Stimulated activated CD4-positive, alpha-beta T cell treated with anti-CD3 and anti-CD28 coated beads, TNF-alpha, amount 100 ng/mL, for 24 hours (primary cell): ENCODE measurements around the gene EFHC1.
"Not testable (repeated sequence)": the region's sequence is repeated elsewhere in the genome, so short reads cannot be mapped to it uniquely, and the experiment has no call there.

ENCODE experiments used
- DNase-seq, 3 experiments: peaks; one replicate each; pipeline ENCODE4 v3.0.0-alpha.2; 2020; ENCODE audit warnings: low read depth in 3 of 3

EFHC1 gene

DNA sequence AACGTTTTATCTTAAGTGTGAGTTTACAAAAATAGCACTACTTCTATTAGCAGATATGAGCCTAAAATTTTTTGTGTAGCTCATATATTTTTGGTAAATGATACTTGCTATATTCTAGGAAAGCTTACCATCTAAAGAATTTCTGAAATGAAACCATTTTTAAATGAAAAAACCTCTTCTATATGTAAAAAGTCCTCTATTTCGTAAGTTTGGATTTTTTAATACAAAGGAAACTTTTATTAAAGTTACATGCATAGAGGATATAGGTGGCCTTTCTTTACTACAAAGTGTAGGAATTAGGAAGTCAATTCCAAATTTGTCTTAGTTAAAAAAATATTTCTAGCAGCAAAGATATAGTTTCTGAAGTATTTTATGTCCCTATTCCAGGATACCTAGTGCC is 18.8 kb downstream of the EFHC1 start:
- no peak for DNase-seq

DNA sequence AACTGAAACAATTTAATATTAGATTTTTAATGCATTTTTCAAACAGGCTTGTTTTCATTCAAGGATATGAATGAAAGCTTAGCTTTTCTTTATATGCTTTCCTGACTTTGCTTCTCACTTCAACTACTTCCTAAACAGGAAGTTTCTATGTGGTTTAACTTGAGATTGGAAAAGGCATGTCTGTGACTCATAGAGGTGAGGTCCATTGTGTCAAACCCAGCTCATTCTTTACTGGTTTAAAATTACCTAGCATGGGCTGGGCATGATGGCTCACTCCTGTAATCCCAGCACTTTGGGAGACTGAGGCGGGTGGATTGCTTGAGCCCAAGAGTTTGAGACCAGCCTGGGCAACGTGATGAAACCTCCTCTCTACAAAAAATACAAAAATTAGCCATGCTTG is 34.4 kb downstream of the EFHC1 start:
- DNase-seq: no peak

DNA sequence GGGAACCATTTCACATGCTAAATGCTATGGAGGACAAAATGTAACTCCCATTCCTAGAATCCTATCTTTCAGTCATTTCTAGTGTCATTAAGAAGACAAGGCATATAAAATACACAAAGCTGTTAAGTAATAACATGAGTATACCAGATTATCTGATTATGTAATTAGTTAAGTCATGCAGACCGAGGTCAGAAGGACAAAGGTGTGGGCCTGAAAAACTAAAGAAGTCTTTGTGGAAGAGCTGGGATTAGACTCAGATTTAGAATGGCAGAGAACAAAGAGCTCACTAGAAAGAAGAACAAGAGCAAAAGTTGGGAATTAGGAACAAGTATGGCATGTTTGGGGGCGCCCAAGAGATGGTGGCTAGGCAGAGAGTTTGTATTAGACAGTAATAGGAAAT is 37.0 kb downstream of the EFHC1 start:
- no peak for DNase-seq

DNA sequence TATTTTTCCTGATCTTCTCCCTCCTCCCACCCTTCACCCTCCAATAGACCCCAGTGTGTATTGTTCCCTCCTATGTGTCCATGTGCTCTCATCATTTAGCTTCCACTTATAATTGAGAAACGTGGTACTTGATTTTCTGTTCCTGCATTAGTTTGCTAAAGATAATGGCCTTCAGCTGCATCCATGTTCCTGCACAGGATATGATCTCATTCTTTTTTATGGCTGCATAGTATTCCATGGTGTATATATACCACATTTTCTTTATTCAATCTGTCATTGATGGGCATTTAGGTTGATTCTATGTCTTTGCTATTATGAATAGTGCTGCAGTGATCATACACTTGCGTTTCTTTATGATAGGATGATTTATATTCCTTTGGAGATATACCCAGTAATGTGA is 41.1 kb downstream of the EFHC1 start:
- not testable (repeated sequence) for DNase-seq

DNA sequence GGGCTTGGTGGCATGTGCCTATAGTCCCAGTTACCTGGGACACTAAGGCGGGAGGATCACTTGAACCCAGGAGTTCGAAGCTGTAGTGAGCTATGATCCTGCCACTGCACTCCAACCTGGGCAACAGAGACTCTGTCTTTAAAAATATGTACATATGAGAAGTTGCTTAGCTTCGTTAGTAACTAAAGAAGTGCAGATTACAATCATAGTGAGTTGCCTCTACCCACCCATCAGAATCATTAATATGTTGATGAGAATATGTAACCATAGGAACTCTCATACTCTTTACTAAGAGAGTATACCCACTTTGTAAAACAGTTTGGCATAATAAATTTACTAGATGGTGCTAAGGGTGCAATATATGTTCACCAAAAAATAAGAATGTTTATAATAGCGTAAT is 54.0 kb downstream of the EFHC1 start:
- no peak for DNase-seq

DNA sequence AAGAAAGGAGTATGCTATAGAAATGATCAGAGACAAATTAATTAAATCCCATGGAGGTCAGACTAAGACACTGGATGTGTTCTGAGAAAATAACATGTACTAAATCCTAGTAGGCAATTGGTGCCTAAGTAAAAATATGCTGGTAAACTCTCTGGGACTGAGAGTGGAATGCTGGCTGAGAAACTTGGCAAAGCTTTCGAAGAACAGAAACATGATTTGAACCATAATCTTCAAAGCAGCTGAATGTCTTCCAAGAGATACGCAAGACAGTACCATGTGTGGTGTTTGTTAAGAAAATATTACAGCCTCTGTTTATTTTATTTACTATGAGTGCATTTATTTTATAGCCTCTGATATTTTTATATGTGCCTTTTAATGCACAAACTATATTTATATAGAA is 55.2 kb downstream of the EFHC1 start:
- no peak for DNase-seq

DNA sequence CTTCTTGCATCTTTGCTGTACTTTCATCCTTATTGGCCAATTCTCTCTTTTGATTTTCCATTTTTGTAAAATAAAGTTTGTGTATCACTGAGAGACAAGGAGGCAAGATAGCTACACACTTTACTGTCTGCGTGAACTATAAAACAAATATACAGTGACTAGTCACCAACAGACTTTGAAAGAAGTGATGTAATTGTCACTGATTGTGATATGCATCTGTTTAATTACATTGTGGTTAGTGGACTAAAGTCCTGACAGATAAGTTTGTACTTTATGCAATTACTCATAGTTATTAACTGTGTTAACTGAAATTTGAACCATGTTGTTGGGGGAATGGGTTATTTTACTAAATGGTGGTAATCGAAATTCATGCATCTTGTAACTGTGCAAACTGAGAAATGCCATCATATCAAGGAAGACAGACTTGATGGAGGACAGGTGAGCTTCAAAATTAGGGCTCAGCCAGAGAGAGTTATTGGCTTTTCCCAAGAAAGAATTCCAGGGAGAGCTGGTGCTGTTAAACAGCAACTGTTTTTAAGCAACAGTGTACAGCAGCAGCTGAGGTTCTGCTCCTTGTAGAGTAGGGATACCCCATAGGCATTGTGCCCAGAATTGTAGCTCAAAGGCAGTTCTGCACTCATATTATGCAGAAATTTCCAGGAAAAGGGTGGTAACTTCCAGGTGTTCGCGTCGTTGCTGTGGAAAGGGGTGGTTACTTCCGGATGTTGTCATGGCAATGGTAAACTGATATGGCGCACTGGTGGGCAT is 62.9 kb downstream of the EFHC1 start:
- no peak for DNase-seq

DNA sequence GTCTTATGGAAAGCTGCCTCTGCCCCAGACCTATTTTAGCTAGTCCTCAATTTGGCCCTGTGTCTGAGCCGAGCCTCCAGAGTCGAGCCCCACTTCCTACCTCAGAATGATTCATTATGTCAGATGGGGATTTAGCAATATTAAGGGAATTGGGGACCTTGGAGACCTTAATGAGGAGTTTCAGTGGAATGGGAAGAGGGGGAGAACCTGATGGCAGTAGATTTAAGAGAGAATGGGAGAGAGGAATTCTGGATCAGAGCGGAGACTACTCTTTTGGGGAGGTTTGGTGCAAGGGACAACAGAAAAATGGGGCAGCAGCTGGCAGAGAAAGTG is 63.5 kb downstream of the EFHC1 start:
- no peak for DNase-seq

DNA sequence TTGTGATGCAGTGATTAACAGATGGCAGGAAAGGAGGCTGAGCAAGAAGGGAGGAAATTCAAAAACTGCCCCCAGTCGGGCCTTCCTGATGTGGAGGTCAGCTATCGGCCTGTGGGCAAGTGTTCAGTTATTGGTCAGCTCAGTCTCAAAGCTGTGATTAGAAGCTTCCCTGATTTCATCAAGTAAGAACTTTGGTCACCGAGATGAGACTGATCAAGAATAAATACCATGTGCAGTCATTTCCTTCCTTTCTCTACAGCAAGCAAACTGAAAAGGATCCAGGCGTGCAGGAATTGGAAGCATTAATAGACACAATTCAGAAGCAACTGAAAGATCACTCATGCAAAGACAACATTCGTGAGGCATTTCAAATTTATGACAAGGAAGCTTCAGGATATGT is 69.7 kb downstream of the EFHC1 start:
- DNase-seq: no peak

DNA sequence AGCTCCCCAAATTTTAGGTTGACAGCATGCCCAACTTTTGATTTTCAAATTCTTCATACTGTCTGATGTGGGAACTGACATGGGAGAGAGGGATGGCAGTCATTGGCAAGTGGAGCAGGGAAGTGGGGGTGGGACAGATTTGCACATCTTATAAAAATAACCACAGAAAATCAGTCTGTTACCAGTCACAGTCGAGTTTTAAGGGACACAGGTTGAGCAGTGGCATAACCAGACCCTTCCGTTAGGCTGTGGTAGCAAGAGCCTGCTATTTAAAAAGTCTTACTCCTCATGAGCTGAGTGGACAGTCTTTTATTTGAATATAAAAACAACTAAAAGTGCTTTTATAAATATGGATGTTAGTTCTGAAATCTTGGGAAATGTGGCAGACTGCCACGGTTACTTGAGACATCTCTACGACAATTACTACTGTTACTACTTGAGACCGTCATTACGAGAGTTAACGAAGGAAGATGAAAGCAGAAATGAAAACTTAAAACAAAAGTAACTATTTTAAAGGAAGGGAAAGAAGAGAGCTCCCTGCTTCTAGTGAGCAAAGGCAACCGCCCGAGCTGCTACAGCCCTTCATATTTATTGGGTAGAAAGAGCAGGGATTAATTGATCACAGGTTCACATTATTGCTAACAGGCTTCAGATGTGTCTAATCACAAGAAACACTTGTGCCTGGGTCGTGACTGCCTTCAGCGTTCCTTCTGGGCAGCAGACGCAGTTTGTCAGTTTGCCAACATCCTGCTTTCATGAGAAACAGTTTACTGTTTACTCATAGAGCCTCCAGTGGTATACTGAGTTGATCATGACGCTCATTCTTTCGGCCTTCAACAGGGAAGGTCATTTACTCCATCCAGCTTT is 71.3 kb downstream of the EFHC1 start:
- DNase-seq: no peak

DNA sequence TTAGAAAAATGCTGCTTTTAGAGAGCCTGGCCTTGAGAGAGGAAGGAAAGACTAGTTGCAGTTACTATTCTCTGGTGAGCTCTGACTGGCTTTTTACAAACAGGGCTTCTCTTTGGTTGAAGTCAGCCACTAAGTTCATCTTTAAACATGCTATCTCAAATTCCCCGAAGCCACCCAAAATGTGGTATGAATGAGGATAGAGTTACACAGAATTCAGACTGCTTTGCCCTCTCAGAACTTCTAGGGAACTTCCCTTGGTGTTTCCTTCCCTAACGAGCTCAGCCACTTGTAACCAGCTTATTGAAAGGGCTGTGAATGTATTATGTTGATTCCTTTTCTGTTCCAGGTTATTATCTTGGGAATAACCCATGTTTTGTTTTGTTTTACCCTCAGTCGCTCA is 73.5 kb downstream of the EFHC1 start:
- DNase-seq: no peak

DNA sequence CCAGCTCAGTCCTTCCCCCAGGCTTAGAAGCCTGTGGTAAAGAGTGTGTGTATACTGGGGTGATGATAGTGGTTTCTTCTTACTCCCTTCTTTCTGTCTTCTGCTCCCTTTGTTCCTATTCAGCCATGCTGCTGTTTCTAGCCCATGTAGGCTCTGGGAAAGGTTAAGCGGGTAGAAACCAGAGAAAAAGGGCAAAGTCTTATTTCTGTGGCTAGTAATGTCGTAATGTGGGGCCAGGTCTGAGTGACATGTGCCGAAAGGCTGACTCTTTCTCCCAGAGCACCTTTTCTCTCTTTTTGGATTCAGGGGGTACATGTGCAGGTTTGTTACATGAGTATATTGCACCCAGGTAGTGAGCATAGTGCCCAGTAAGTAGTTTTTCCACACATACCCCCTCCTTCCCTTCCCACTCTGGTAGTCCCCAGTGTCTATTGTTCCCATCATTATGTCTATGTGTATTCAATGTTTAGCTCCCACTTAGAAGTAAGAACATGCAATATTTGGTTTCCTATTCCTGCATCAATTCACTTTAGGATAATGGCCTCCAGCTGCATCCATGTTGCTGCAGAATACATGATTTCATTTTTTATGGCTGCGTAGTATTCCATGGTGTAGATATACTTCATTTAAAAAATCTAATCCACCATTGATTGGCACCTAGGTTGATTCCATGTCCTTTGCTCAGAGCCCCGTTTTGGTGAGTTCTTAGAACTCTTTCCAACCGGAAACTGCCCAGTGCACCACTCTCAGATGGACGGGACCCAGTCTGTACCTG is 74.3 kb downstream of the EFHC1 start:
- no peak for DNase-seq

DNA sequence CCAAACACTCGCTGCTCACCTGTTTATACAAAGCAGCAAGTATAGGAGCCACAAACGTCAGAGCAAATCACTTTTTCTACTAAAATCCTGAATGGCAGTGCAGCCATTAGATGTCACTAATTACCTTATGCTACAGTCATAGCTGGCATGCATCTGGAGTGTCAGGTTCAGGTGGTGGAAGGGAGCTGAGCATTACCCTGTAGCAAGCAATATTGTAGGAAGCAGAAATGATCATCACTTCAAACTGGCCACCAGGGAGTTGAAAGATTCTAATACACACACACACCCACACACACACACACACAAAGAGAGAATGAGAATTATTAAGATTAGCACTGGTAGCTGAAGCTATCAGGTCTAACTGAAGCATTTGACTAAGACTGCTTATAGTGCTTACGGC is 75.8 kb downstream of the EFHC1 start:
- no peak for DNase-seq

DNA sequence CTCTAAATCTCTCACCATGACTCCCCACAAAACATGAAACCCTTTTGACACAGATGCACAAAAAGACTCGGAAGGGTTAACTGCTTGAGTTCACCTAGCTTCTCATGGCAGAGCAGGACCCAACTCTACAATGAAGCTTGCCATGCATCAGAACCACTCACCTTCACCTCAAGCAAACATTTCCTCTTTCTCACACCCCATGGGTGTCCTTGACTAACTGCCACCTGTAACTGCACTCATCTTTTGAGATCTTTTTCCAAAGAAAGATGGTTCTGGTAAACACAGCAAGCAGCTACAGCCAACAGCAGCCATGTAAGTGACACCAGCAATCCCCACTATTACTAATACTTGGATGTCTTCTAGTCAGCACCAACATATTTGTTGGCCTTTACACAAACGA is 76.5 kb downstream of the EFHC1 start:
- DNase-seq: no peak

DNA sequence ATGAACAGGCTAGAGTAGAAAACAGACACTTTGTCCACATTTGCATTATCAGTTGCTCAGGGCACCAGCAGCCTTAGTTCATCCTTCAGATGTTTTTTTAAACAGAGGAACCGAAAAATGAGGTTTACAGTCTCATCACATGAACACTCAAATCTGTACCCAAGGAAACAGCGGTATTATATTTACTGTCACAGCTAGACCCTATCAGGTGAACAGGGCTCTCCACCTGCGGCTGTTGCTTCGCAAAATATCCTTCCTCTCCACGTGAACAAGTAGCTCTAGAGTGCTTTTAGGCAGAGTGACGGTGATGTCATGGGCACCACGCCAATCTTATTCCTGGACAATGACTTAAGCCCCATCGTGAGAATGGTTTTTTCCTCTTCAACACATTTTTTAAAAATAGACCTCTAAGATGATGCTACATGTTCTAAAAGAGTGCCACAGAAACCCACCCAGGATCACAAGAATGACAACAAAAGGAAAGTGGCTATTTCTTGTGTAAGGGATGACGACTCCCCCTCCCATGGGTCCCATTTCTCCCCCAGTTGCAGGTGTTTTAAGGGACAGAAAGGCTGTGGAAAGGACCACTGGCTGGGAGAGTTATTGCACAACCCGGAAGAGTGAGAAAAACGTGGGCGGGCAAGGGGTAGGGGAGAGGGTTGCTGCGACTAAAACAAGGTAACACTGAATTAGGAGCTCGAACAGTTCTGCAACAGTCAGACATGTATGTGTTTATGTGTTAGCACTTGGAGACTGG is 77.7 kb downstream of the EFHC1 start:
- no peak for DNase-seq

DNA sequence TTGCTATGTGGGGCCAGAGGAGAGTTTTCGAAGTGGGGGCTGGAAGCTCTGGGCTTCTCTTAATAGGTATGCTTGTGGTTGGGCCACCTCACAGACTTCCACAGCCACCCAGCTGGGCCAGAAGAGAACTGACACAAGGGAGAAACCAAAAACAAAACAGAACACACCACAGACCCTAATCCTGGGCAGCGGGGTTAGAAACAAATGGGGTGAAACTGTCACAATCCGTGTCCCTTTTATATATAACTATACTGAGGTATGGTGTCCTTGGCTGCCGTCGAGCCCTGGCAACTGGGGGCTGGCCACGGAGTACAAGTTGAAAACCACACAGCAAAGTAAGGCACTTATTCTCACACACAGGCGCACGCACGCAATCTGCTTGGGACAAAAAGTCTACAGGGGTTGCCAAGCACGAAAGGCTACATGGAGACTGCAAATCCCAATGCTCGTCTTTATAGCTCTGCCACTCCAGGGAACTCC is 78.4 kb downstream of the EFHC1 start:
- no peak for DNase-seq

DNA sequence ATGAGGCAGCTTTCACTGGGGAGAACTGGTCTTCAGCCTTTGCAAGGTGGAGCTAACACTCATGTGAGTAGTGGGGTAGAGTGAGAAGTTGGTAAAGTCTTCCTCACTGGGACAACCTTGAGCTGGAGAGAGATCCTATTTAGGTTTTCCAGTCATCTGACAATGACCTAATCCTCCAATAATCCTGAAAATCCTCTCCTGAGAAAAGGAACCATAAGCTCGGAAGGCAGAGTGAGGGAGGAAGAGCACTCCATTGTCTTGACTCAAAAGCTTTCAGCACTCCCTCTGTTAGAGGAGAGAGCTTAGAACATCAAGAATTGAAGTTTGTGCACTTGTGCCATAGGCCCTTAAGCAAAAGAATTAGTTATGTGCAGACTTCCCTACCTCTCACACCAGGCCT is 78.9 kb downstream of the EFHC1 start:
- DNase-seq: no peak

DNA sequence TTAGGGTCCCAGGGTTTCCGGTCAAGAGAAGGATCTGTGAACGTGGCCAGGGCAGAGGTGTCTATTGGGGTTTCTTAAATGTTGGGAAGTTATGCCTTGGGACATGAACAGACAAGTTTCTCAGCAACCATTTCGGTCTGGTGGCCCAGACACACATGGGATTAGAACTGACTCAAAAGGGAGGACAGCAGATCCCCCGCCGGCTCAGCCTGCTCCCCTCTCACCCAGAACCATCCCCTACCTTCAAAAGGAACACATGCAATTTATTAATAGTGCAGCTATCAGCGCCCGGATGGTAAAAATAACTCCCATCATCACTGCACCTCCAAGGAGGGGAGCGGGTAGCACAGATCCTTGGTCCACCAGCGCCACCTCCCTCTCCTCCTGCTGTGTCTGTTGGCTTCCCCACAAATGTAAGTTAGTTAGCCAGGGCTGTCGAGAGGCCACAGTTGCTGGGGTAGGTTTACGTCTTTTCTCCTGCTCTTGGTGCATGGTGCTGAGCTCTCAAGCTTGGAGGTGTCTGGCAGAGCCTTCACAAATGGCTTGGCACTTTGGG is 79.6 kb downstream of the EFHC1 start:
- no peak for DNase-seq

DNA sequence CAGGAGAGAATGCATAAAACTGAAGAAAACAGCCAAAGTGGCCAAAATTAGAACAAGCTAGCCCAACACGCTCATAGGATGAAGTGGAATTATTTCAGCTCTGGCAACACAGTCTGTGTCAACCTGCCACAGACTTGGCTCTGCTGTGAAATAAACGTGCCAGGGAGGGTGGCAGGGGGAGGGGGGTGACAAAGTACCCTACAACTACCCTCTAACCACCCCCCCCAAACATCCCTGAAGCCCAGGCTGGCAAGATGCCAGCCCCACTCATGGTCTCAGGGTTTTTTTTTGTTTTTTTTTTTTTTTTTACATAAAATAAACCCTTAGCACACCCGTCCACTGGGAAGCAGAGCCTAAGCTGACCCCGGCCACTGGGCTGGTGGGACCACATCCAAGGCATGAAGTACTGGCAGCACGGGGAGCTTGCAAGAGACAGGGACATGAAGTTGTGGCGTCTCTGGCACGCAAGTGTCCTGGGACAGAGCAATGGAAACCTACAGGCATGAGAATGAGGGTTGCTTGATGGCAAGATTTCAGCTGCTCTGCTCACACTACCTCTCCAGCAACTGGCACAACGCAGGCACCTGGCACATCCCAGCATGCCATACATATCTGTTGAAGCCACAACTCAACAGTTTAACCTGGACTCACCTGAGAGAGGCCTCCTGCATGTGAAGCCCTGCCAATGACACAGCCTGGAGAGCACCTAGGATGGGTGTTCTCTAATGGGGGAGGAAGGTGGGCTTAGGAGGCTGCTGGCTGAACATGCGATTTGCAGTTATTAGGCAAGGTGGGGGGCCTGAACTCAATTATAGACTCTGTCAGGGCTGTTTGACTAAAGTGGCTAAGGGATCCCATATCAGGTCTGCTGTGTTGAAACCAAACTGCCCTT is 80.3 kb downstream of the EFHC1 start:
- no peak for DNase-seq

DNA sequence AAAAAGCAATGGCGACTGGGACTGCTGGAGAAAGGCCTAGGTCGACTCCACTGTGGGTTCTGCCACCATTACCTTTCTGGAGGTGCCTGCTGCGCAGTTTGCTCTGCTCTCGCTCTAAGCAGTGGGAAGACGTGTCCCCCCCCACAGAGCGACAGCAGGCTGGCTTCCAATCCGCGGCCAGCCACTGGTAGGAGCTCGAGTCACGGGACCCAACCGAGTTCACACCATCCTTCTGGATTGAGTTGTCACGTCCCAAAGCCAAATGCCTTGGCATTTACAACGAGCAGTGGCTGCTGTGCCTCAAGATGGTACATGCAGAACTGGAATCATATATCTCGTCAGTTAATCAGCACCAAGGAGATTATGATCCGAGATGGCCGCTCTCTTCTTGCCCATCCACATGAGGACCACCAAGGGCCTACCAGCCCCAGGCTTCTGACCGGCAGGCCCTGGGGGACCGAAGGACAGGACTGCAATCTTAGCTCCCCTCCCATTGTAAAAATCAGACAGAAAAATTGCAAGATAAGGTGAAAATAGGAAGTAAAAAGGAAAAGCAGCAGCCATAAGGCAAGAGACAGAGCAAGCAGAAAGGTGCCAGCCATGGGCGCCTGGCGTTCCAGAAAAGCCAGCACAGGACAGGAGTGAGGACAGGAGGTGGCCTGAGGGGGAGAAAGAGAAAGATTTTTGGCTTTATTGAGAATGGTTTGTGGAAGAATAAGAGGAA is 82.3 kb downstream of the EFHC1 start:
- no peak for DNase-seq
